Fibroblast of villous mesenchyme (primary cell): ENCODE measurements around the gene FBXO42. TPM values are rescaled to one million over a fixed set of nuclear protein-coding genes. Genes with fewer than 3 reads are reported as not detected.

Experiments
- DNase-seq: peaks from one replicate; pipeline ENCODE4 v3.0.0-alpha.2; 2010; ENCODE audit warnings: low read depth
- H3K4me3 ChIP-seq: 2 replicates; pipeline ENCODE4 v1.5.1; 2011; ENCODE audit warnings: low read depth, mild to moderate bottlenecking, low read length
- CTCF ChIP-seq: IDR thresholded peaks from 2 replicates; pipeline ENCODE4 v1.5.1; 2012; ENCODE audit warnings: low read depth, mild to moderate bottlenecking, low read length; ENCODE audit not compliant: insufficient read depth
- total RNA-seq: library from RNA; depleted of rRNA; stranded (reverse); fragments of >200 nt; gene quantifications from 2 replicates; pipeline ENCODE4 v1.2.3, GENCODE V29; 2012

Gene FBXO42
- 15.1 and 16.0 TPM in 2 replicates for total RNA-seq

GRCh38 chr1:16351994-16352841, at the start of gene FBXO42:
TSS of gene FBXO42 (minus strand) at chr1:16352480. CDS start at chr1:16315418, 37,062 bp downstream.
- peak; percentile 92 for DNase-seq
- peak; percentile 23 for TF ChIP-seq CTCF
- H3K4me3 ChIP-seq, result peak within 1 kb of the TSS; percentile 82

DNA sequence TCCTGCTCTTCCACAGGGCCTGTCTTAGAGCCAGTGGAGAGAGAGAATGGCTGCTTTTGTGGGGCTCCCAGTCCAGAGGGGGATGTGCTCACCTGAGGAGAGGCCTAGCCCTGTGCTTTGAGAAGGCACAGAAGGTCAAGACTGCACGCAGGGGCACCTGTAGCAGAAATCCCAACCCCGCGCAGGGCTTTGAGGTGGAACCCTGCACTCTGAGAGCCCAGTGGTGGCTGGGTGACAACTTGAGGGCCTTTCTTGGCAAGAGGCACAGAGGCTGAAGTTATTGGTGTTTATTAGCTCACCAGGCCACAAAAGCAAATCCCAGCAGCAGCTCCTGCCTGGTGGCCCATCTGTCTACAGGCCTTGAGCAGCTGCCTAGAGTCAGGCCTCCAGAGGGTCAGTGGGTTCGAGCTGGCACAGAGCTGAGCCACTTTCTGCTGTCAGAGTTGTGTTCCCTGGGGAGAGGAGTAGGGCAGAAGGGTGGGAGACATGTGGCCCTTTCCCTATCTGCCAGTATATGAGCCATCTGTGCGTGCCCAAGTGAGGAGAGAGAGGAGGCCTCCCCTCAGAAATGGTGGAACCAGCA, 46.2 kb upstream of the FBXO42 start:
- DNase-seq, result no peak
- no peak for TF ChIP-seq CTCF
- H3K4me3 ChIP-seq, result no peak overlapping the region

DNA sequence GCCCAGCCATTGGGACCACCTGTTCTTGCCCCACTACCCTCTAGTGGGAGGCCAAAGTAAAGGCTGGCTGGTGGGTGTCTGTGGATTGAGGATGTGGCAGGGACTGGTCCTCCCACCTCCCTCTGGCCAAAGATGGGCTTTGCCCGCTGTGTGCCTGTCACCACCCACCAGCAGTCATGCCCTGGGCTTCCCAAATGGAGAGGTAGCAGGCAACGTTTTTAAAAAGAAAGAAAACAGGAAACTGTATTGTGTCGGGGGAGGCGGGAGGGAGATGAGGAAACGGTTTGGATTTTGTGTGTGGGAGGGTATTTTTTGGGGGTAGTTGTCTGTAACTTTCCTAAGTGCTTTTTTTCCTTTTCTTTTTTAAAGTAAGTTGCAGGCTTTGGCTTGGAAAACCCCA, 44.8 kb upstream of the FBXO42 start:
- no peak for DNase-seq
- no peak overlapping the region for H3K4me3 ChIP-seq
- TF ChIP-seq CTCF, result no peak

DNA sequence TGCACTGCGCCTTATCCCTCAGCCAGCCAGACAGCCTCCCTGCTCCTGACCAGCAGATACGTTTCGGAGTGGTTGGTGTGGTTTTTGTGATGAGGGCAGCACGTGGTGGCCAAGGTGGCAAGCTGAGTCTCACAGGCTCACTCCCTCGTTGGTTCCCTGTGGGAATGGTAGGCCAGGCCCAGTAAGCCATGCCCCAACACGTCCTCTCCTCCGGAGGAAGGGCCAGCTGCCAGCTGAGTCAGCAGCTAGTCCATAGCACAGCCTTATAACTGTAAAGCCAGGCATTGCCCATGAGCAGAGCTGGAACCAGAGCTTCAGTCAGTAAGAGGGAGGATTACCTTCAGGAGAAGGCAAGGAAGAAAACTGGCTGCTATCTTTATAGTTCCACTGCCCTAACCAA, 44.3 kb upstream of the FBXO42 start:
- no peak for TF ChIP-seq CTCF
- DNase-seq, result peak; percentile 80
- H3K4me3 ChIP-seq, result no peak overlapping the region

- no peak overlapping the region for H3K4me3 ChIP-seq
- TF ChIP-seq CTCF, result no peak
- DNase-seq, result no peak
Measured at GRCh38 chr1:16394977-16395376, 42.7 kb upstream of the FBXO42 start.

- DNase-seq, result no peak
- TF ChIP-seq CTCF, result no peak
- no peak overlapping the region for H3K4me3 ChIP-seq
Measured at GRCh38 chr1:16393570-16394521, 41.6 kb upstream of the FBXO42 start.
